DOHH2 (cell line): ENCODE measurements around the gene ANP32B.

Experiments
- EZH2phosphoT487 ChIP-seq: fragments of 200-600 bp; sonication (generic); IDR thresholded peaks from 2 replicates; pipeline ENCODE4 v1.6.1; 2017; ENCODE audit warnings: borderline replicate concordance, mild to moderate bottlenecking, antibody characterized with exemption, low read length, moderate library complexity, mixed read lengths
- TF ChIP-seq, protein P1 (sequence below): fragments of 200-600 bp; sonication (generic); IDR thresholded peaks from one replicate; pipeline ENCODE4 v1.5.1; 2014; ENCODE audit warnings: antibody characterized with exemption, mild to moderate bottlenecking, low read depth, low read length; ENCODE audit not compliant: poor library complexity, severe bottlenecking

DNA sequence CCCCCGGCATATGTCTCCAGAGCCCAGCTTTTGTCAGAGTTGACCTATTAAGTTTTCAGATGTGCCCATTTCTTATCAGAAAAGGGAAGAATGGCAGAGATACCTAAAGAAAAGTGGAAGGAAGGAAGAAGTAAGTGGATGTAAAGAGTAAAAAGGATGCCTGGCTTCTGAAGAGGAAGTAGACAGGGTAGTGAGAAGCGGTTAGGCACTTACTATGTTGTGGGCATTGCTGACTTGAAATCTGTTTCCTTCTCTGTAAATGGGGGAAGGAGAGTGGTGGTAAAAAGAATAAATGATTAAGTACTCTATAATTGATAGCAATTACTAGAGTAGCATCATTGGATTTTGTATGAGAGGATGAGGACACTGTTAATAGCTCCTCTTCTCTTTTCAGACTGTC lies 9.9 kb downstream of the ANP32B start:
- TF ChIP-seq, protein P1, sequence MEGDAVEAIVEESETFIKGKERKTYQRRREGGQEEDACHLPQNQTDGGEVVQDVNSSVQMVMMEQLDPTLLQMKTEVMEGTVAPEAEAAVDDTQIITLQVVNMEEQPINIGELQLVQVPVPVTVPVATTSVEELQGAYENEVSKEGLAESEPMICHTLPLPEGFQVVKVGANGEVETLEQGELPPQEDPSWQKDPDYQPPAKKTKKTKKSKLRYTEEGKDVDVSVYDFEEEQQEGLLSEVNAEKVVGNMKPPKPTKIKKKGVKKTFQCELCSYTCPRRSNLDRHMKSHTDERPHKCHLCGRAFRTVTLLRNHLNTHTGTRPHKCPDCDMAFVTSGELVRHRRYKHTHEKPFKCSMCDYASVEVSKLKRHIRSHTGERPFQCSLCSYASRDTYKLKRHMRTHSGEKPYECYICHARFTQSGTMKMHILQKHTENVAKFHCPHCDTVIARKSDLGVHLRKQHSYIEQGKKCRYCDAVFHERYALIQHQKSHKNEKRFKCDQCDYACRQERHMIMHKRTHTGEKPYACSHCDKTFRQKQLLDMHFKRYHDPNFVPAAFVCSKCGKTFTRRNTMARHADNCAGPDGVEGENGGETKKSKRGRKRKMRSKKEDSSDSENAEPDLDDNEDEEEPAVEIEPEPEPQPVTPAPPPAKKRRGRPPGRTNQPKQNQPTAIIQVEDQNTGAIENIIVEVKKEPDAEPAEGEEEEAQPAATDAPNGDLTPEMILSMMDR: no peak
- no peak for TF ChIP-seq EZH2phosphoT487
